GM21619 (cell line): Measurements from ENCODE around the gene FCHO2.

Experiments used
- ATAC-seq: cut with Tn5 transposase; IDR thresholded peaks from one replicate; pipeline ENCODE4 v1.9.1; 2021; ENCODE audit not compliant: unreplicated experiment

Gene FCHO2

GRCh38 chr5:73110190-73110589 is 154.3 kb downstream of the FCHO2 start:
- no peak for ATAC-seq

- no peak for ATAC-seq
Measured at GRCh38 chr5:73111536-73111935, 155.7 kb downstream of the FCHO2 start.

DNA sequence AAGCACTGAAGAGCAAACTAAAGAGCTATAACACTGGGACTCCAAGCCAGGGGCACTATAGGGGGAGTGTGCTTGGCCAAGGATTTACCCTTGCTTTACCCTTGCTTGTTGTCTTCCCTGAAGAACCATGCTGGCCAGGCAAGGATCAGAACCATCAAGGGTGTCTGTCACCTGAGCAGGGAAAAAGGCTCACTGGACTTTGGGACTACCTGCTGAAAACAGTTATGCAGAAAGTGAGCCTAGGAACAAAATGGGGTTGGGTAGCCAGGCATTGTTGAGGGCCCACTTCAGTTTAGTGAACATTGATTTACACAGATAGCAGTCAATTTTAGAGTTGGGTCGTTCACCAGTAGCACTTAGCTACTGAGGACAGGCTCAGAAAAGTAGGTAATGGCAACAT is 156.5 kb downstream of the FCHO2 start:
- ATAC-seq: no peak

- no peak for ATAC-seq
Measured at GRCh38 chr5:73114044-73114688, 158.3 kb downstream of the FCHO2 start.

- ATAC-seq: no peak
Measured at GRCh38 chr5:73115399-73116051, 159.7 kb downstream of the FCHO2 start.

GRCh38 chr5:73116506-73116905 is 160.7 kb downstream of the FCHO2 start:
- no peak for ATAC-seq

DNA sequence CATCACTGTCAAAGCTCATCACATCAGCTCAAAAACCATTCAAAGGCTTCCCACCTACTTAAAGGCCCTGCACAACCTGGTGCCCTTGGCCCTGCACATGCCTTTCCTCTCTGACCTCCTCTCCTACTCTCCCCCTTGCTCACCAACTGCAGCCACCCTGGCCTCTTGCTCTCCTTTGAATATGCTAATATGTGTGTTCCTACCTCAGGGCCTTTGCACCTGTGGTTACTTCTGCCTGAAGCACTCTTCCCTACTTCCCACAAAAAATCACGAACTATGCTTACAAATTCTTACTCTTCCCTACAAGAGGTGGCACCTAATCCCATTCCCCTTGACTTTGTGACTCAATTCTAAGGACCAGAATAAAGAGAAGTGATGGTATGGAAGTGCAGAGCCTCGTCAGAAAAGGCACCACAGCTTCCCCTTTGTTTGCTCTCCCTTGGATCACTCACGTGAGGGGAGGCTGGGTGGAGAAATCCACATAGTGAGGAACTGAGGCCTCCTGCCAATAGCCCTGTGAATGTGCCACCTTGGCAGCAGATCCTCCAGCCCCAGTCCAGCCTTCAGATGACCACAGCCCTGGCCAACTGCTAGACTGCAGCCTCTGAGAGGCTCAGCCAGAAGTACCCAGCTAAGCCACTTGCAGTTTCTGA is 161.4 kb downstream of the FCHO2 start:
- ATAC-seq: no peak

GRCh38 chr5:73118391-73118973 is 162.6 kb downstream of the FCHO2 start:
- ATAC-seq: no peak

DNA sequence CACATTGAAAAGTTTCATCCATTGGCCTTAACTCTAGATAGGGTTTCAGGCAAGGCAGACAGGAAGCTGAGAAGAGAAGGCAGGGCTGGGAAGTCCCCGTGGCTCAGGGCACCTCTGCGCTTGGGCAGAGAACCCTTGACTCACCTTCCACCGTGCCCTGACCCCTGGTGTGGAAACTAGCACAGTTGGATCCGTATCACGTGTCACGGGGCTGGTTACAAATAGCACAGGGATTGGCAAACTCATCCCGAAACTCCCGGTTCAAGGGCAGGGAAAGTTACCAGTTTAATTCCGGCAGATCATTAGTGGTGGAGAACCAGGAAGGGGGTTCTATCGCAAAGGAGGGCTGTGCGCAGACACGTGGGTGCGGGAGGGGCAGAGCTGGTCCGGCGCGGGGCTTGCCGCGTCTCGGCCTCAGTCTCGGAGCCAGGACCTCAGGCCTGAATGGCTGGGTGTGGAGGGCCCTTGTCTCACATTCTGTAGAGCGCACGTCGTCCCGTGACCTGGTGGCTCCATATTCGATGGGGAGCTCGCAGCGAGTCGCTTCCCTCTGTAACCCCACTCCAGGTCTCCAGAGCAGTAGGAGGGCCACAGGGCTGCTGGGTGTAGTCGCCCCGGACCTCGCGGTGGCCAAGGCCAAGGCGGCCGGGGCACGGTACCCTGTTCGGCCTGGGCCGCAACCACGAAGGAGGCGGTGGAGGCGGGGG is 163.8 kb downstream of the FCHO2 start:
- no peak for ATAC-seq

DNA sequence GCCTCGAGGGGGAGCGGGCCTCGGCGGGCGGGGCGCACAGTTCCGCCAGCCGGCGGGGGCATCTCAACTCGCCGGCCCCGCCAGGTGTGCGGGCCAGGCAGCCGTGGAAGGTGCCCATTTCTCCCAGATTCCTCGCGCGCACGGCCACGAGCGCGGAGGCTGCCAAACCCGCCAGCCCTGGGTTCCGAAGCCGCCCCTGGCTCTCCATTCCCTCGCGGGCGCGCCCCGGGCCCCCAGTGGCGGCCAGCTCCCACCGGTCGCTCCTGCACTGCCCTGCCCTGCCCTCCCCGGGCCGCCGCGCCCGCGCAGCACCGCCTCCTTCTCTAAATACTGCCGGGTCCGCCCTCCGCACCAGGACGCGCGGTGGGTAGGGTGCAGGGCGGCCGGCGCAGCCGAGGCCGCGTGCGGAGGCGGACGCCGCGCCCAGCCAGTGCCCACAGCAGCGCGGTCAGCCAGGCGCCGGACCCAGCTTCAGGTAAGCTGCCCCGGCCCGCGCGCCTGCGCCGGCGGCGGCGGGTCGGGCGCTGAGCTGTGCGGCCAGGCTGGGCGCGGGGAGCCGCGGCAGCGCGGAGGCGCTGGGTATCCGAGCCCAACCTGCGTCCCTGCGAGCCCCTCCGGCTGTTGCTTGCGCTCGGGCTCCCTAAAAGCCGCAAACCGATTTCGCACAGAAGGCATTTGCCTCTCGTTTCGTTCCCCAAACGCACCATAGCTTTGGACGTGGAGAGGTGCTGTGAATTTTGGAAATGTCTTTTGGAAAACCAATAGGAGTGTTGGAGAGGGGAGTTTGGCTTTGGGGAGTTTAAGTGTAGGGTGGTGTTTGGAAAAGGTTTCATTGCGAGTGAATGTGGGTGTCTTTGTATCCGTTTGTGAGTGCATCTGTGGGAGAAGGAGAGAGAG is 164.6 kb downstream of the FCHO2 start, which contains the start of gene TMEM171:
Gene TMEM171 (plus strand): TSS at position 354 of the 897 bp plus-strand sequence. CDS start 2,799 bp downstream, outside the sequence.
- no peak for ATAC-seq

DNA sequence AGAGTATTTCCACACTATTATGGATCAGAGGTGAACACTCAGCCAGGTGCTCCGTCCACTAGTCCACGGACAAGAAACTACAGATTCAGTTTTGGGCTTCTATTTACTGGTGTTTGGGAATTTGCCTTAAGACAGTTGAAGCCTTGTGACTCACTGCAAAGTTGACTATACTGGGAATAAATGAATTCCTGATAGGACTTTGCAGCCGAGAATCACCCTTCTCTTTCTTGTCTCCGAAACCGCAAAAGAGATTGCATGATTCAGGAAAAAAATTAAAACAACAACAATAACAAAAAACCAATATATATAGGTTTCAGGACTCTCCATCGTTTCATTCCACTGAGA is 165.2 kb downstream of the FCHO2 start:
- ATAC-seq: no peak

DNA sequence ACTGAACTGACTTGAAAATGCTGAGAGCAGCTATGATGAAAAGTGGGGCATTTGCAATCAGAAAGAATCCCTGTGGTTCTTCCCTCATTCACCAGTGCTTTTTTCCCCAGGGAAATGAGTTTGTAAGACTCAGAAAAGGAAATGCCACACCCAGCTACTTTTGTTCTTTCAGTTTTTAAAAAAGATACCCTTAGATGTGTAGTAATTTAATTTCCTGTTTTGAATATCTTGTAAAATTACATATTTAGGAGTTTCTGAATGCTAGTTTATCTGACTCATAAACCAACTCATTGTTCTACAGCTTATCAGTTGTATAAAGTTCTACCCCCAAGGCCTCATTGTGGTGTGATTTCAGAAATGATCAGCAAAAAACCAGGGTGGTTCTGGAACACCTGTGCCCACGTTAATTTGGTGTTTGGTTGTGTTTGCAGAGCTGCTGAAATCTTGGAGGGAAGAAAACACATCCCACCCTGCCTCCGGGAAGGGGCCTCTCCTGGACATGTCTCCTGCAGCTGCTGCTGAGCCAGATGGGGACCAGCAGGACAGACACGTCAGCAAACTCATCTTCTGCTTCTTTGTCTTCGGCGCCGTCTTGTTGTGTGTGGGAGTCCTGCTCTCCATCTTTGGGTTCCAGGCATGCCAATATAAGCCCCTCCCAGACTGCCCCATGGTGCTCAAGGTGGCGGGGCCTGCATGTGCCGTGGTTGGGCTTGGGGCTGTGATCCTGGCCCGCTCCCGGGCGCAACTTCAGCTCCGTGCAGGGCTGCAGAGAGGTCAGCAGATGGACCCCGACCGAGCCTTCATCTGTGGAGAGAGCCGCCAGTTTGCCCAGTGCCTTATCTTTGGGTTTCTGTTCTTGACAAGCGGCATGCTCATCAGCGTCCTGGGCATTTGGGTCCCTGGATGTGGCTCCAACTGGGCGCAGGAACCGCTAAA is 167.3 kb downstream of the FCHO2 start:
- ATAC-seq: no peak

DNA sequence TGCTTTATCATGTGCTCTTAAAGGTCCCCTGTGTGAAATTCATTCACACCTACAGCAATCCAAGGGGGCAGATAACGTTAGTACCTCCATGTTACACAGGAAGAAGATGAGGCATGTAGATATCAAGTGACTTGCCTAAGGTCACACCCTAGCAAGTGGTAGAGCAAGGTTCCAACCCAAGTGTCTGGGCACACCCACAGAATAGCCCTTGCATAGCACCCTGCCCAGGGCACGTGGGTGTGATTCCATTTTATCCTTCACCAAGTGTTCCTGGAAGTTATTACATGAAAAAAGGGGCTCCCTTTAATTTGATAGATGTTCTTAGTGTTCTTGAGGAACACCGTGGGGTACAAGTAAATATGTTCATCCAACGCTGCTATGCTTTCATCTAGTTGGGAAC is 169.4 kb downstream of the FCHO2 start:
- no peak for ATAC-seq

GRCh38 chr5:73126381-73126780 is 170.5 kb downstream of the FCHO2 start:
- no peak for ATAC-seq

DNA sequence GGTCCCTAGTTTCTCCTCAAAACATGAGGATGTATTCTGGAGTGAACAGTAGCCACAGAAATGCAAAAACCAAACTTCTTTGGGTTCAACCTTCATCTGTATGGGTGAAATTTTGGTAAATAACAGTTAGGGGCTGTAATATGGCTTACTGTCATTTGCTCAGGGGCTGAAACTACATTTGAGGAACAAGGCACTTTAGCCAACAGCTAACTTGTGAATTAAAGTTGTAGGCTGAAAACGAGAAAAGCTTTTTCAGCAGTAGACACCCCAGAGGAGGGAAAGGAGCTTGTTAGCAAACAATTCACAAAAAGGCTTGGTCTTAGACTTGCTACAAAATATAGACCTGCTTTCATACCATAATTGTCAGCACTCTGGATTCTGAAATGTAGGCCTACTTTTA is 171.1 kb downstream of the FCHO2 start:
- ATAC-seq: no peak

- ATAC-seq: no peak
Measured at GRCh38 chr5:73129143-73129542, 173.3 kb downstream of the FCHO2 start.

DNA sequence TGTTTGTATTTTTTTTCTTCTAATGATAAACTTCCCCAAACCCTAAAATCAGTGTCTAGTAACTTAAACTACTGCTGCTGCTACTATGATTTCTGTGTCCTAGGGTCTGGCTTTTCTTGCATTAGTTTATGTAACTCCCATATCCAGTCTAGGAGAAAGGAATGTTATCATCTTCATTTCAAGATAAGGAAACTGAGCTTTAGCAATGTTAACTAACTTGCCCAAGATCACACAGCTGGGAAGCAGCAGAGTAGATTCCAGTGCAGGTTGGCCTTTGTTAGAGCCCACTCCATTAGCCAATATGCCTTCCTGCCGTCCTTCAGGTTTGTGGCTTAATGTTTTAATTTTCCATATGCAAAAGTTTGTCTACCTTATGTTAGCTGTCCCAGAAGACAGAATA is 175.0 kb downstream of the FCHO2 start:
- ATAC-seq: no peak

- ATAC-seq: no peak
Measured at GRCh38 chr5:73131711-73132425, 176.0 kb downstream of the FCHO2 start.

GRCh38 chr5:73132759-73133158 is 176.9 kb downstream of the FCHO2 start:
- ATAC-seq: no peak
